ENCODE results near the gene ARHGAP4. TPM values are rescaled to one million over a fixed set of nuclear protein-coding genes. Genes with fewer than 3 reads are reported as not detected.

ARHGAP4 gene
- total RNA-seq, 1 donor from 2014 or later, result 72.2 TPM

- DNase-seq (ENCODE audit: low spot score), result no peak
- H3K4me3 Mint-ChIP-seq (ENCODE audit: unreplicated experiment), result no peak overlapping the region
- H3K36me3 Mint-ChIP-seq (ENCODE audit: low read depth, unreplicated experiment), result no peaks in the 10 kb centered on the region
- H3K9me3 Mint-ChIP-seq (ENCODE audit: unreplicated experiment), result no peaks in the 10 kb centered on the region
- TF ChIP-seq CTCF (IDR thresholded peaks at IDR 0.05; ENCODE audit: unreplicated experiment), result no peak
- peaks cover 6% of the 10 kb centered on the region for H3K4me1 Mint-ChIP-seq (ENCODE audit: unreplicated experiment)
- H3K27ac Mint-ChIP-seq (ENCODE audit: unreplicated experiment), result no peak overlapping the region
- H3K27me3 Mint-ChIP-seq (ENCODE audit: unreplicated experiment), result peaks cover 4% of the 10 kb centered on the region
Measured at GRCh38 chrX:153939573-153939972, 13.5 kb upstream of the ARHGAP4 start.

GRCh38 chrX:153938226-153938786, 12.2 kb upstream of the ARHGAP4 start:
- DNase-seq (ENCODE audit: low spot score), result no peak
- no peak for TF ChIP-seq CTCF (IDR thresholded peaks at IDR 0.05; ENCODE audit: unreplicated experiment)
- Mint-ChIP-seq H3K27me3 (ENCODE audit: unreplicated experiment) (peaks cover 6% of the 10 kb centered on the region), H3K27ac (ENCODE audit: unreplicated experiment) (no peak overlapping the region), H3K9me3 (ENCODE audit: unreplicated experiment) (no peaks in the 10 kb centered on the region), H3K4me1 (ENCODE audit: unreplicated experiment) (peaks cover 6% of the 10 kb centered on the region), H3K4me3 (ENCODE audit: unreplicated experiment) (no peak overlapping the region), H3K36me3 (ENCODE audit: low read depth, unreplicated experiment) (no peaks in the 10 kb centered on the region)

DNA sequence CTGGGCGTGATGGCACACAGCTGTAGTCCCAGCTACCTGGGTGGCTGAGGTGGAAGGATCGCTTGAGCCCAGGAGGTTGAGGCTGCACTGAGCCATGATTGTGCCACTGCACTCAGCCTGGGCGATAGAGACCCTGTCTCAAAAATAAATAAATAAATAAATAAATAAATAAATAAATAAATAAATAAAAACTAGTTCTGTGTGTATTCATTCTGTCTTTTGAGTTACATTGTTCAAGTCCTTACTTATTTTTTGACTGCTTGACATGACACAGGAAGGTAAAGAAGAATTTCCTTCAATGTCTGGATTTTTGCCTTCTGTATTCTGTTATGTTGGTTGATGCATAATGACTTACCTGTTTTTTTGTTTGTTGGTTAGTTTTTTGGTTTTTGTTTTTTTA, 11.0 kb upstream of the ARHGAP4 start:
- H3K4me3 Mint-ChIP-seq (ENCODE audit: unreplicated experiment), result no peak overlapping the region
- no peaks in the 10 kb centered on the region for H3K9me3 Mint-ChIP-seq (ENCODE audit: unreplicated experiment)
- TF ChIP-seq CTCF (IDR thresholded peaks at IDR 0.05; ENCODE audit: unreplicated experiment), result no peak
- DNase-seq (ENCODE audit: low spot score), result no peak
- H3K27ac Mint-ChIP-seq (ENCODE audit: unreplicated experiment), result no peak overlapping the region
- H3K4me1 Mint-ChIP-seq (ENCODE audit: unreplicated experiment), result peaks cover 6% of the 10 kb centered on the region
- H3K27me3 Mint-ChIP-seq (ENCODE audit: unreplicated experiment), result peaks cover 8% of the 10 kb centered on the region
- H3K36me3 Mint-ChIP-seq (ENCODE audit: low read depth, unreplicated experiment), result no peaks in the 10 kb centered on the region

DNA sequence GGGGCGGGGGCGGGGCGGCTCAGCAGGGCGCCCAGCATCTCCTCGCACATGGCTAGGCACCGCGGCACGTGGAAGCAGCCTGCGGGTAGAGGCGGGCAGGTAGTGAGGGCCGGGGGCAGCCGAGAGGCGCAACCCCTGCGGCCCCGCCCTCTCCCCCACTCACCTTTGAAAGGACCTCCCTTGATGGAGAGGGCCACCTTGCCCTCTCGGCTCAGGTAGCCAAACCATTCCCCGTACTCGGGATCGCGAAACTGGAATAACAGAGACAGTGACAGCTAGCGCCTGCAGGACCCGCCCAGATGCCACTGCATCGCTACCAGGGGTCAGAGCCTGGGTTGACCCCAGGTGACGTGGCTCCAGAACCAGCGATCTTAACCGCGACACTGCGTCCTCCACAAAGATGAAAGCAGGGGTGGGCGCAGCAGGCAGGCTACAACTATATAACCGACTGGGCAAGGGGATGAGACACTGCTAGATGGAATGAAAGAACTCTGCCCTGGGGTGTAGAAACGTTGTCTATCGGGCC, 9.3 kb upstream of the ARHGAP4 start:
- peak overlapping the region; percentile 89 for H3K4me3 Mint-ChIP-seq (ENCODE audit: unreplicated experiment)
- no peaks in the 10 kb centered on the region for H3K9me3 Mint-ChIP-seq (ENCODE audit: unreplicated experiment)
- H3K4me1 Mint-ChIP-seq (ENCODE audit: unreplicated experiment), result peaks cover 2% of the 10 kb centered on the region
- peak overlapping the region; percentile 72 for H3K27ac Mint-ChIP-seq (ENCODE audit: unreplicated experiment)
- DNase-seq (ENCODE audit: low spot score), result no peak
- H3K27me3 Mint-ChIP-seq (ENCODE audit: unreplicated experiment), result peaks cover 10% of the 10 kb centered on the region
- TF ChIP-seq CTCF (IDR thresholded peaks at IDR 0.05; ENCODE audit: unreplicated experiment), result no peak
- H3K36me3 Mint-ChIP-seq (ENCODE audit: low read depth, unreplicated experiment), result peaks cover 6% of the 10 kb centered on the region

GRCh38 chrX:153934762-153935325, 8.8 kb upstream of the ARHGAP4 start, which contains the start of gene NAA10:
TSS of gene NAA10 (minus strand) at chrX:153935037. CDS start at chrX:153934904, 133 bp downstream.
- TF ChIP-seq CTCF (IDR thresholded peaks at IDR 0.05; ENCODE audit: unreplicated experiment), result no peak
- Mint-ChIP-seq H3K27ac (ENCODE audit: unreplicated experiment) (peak within 1 kb of the TSS; percentile 72), H3K4me3 (ENCODE audit: unreplicated experiment) (peak within 1 kb of the TSS; percentile 89), H3K9me3 (ENCODE audit: unreplicated experiment) (no peaks in the 10 kb centered on the region), H3K27me3 (ENCODE audit: unreplicated experiment) (peaks cover 10% of the 10 kb centered on the region), H3K4me1 (ENCODE audit: unreplicated experiment) (peaks cover 2% of the 10 kb centered on the region), H3K36me3 (ENCODE audit: low read depth, unreplicated experiment) (peaks cover 6% of the 10 kb centered on the region)
- peak; percentile 64 for DNase-seq (ENCODE audit: low spot score)
